ENCODE measurements around the gene PPP1R3D.

GRCh38 chr20:59931511-59932312 lies 8.4 kb downstream of the PPP1R3D start:
- TF ChIP-seq CTCF (IDR thresholded peaks at IDR 0.05): no peak
- TF ChIP-seq EZH2 (IDR thresholded peaks at IDR 0.05): no peak
